ENCODE results near the gene PGP.
"Not testable (repeated sequence)": the region's sequence is repeated elsewhere in the genome, so short reads cannot be mapped to it uniquely, and the experiment has no call there.

The PGP gene

DNA sequence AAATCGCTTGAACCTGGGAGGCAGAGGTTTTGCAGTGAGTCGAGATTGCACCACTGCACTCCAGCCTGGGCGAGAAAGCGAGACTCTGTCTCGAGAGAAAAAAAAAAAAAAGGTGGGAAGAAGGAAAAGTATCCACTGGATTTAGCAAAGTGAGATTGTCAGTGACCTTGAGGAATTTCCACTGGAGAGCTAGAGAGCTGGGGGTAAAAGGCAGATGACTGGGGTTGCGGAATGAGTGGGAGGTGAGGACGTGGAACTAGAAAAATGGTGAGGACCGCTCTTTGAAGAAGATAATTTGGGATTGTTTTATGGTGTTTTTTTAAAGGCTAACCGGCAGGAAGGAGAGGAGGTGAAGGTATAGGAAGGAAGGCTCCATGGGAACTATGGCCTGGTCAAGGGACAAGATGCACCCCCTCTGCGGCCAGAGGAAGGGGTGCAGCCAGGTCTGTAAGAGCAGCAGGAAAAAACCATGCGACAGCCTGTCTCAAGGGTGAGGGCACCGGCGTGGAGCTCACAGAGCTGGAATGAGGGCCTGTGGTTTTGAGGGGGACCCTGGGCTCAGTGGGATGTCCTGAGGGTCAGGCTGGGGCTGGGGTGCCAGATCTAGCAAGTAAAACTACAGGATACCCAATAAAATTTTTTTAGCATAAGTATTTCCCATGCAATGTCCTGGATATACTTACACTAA, 10.1 kb downstream of the PGP start:
- Histone ChIP-seq H3K27ac (ENCODE audit: low read depth, low read length) (peak overlapping the region; percentile 84), H3K9me3 (ENCODE audit: control insufficient read depth in 5 of 5, low read length in 5 of 5) (no peaks in the 10 kb centered on the region), H3K36me3 (ENCODE audit: control insufficient read depth in 5 of 5, insufficient read depth in 5 of 5, low read length in 5 of 5) (peaks cover 0 to 30% (median 24%) of the 10 kb centered on the region in 5 donors), H3K4me3 (ENCODE audit: low read depth in 1 of 5, low read length in 5 of 5) (peak overlapping the region; percentile 48 to 98 (median 91)), H3K4me1 (ENCODE audit: control insufficient read depth in 5 of 5, insufficient read depth in 5 of 5, low read length in 5 of 5) (peaks cover 6 to 22% (median 21%) of the 10 kb centered on the region in 5 donors), H3K9ac (ENCODE audit: low read length in 5 of 5) (peak overlapping the region in 4 of 5 donors; percentile 59 to 95 (median 94)), H3K27me3 (ENCODE audit: control insufficient read depth in 5 of 5, insufficient read depth in 4 of 5, low read length in 5 of 5) (no peaks in the 10 kb centered on the region)

DNA sequence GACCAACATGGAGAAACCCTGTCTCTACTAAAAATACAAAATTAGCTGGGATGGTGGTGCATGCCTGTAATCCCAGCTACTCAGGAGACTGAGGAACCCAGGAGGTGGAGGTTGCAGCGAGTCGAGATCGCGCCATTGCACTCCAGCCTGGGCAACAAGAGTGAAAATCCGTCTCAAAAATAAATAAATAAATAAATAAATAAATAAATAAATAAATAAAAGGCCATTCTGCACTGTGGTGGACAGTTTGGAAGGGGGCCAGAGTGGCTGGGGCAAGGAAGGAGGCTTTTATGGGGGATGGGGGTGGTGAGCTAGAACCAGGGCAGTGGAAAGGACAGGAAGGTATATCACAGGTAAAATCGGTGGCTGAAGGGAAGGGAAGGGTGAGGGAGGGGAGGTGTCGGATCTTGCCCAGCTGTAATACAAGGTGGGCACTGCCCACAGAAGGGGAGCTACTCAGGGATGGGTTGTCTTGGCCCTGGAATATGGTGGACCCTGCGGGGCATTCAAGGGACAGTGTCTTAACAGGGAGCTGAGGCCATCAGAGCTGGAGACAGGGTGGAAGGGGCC, 11.4 kb downstream of the PGP start:
- Histone ChIP-seq H3K4me1 (ENCODE audit: control insufficient read depth in 5 of 5, insufficient read depth in 5 of 5, low read length in 5 of 5) (peaks cover 6 to 22% (median 21%) of the 10 kb centered on the region in 5 donors), H3K36me3 (ENCODE audit: control insufficient read depth in 5 of 5, insufficient read depth in 5 of 5, low read length in 5 of 5) (peaks cover 0 to 16% (median 12%) of the 10 kb centered on the region in 5 donors)
- H3K27ac ChIP-seq (ENCODE audit: low read depth, low read length), result not testable (repeated sequence)

DNA sequence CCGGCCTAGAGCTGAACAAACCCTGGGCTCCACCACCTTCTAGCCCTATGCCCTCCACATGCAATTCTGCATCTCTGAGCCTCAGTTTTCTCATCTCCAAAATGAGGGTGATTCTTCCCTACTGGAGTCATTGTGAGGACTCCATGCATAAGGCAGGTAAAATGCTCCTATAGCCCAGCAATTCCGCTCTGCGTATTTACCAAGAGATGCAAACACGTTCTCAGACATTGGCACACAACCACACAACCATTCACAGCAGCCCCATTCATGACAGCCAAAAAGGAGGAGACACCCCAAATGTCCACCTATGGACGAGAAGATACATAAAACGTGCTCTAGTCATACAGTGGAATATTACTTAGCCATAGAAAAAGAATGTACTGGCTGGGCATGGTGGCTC, 14.3 kb downstream of the PGP start:
- peaks cover 2 to 16% (median 10%) of the 10 kb centered on the region in 5 donors for H3K4me1 ChIP-seq (ENCODE audit: control insufficient read depth in 5 of 5, insufficient read depth in 5 of 5, low read length in 5 of 5)
- H3K4me3 ChIP-seq (ENCODE audit: low read depth in 1 of 5, low read length in 5 of 5), result no peak overlapping the region
- no peak overlapping the region for H3K27ac ChIP-seq (ENCODE audit: low read depth, low read length)
- no peaks in the 10 kb centered on the region for H3K9me3 ChIP-seq (ENCODE audit: control insufficient read depth in 5 of 5, low read length in 5 of 5)
- no peak overlapping the region for H3K9ac ChIP-seq (ENCODE audit: low read length in 5 of 5)
- H3K36me3 ChIP-seq (ENCODE audit: control insufficient read depth in 5 of 5, insufficient read depth in 5 of 5, low read length in 5 of 5), result no peaks in the 10 kb centered on the region
- peaks cover 16 to 27% (median 17%) of the 10 kb centered on the region in 5 donors for H3K27me3 ChIP-seq (ENCODE audit: control insufficient read depth in 5 of 5, insufficient read depth in 4 of 5, low read length in 5 of 5)

More for the DNA sequence above, 11.4 kb downstream of the PGP start:
- not testable (repeated sequence) for H3K4me3 ChIP-seq (ENCODE audit: low read depth in 1 of 5, low read length in 5 of 5); H3K27me3 ChIP-seq (ENCODE audit: control insufficient read depth in 5 of 5, insufficient read depth in 4 of 5, low read length in 5 of 5); H3K9me3 ChIP-seq (ENCODE audit: control insufficient read depth in 5 of 5, low read length in 5 of 5); H3K9ac ChIP-seq (ENCODE audit: low read length in 5 of 5)

DNA sequence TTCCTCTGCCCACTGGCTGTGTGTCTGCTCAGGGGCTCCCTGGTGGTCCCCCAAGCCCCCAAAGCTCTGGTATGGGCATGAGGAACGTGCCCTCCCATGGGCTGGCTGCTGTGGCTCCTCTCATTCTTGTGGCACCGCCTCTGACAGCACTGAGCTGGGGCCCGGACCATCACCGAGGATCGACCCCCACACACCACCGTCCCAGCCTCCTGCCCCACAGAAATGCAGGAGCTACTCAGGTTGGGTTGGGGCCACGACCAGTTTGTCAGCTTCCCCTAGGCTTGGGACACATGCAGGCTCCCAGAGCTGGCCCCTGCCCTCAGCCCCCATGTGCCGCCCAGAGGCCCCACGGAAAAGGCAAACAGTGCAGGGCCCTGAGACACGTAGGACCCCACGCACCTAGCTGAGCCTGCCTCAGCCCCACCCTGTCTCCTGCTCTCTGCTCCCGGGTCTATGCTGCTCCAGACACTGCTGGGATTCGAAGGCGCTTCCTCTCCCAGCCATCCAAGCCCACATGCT, 15.0 kb downstream of the PGP start:
- H3K9me3 ChIP-seq (ENCODE audit: control insufficient read depth in 5 of 5, low read length in 5 of 5), result no peaks in the 10 kb centered on the region
- H3K9ac ChIP-seq (ENCODE audit: low read length in 5 of 5), result no peak overlapping the region
- H3K36me3 ChIP-seq (ENCODE audit: control insufficient read depth in 5 of 5, insufficient read depth in 5 of 5, low read length in 5 of 5), result no peaks in the 10 kb centered on the region
- peaks cover 22 to 33% (median 23%) of the 10 kb centered on the region in 5 donors for H3K27me3 ChIP-seq (ENCODE audit: control insufficient read depth in 5 of 5, insufficient read depth in 4 of 5, low read length in 5 of 5)
- H3K4me1 ChIP-seq (ENCODE audit: control insufficient read depth in 5 of 5, insufficient read depth in 5 of 5, low read length in 5 of 5), result peaks cover under 1 to 13% (median 8%) of the 10 kb centered on the region in 5 donors
- no peak overlapping the region for H3K27ac ChIP-seq (ENCODE audit: low read depth, low read length)
- H3K4me3 ChIP-seq (ENCODE audit: low read depth in 1 of 5, low read length in 5 of 5), result no peak overlapping the region

- no peaks in the 10 kb centered on the region for H3K36me3 ChIP-seq (ENCODE audit: control insufficient read depth in 5 of 5, insufficient read depth in 5 of 5, low read length in 5 of 5)
- peaks cover 25 to 39% (median 29%) of the 10 kb centered on the region in 5 donors for H3K27me3 ChIP-seq (ENCODE audit: control insufficient read depth in 5 of 5, insufficient read depth in 4 of 5, low read length in 5 of 5)
- H3K27ac ChIP-seq (ENCODE audit: low read depth, low read length), result no peak overlapping the region
- no peaks in the 10 kb centered on the region for H3K9me3 ChIP-seq (ENCODE audit: control insufficient read depth in 5 of 5, low read length in 5 of 5)
- no peak overlapping the region for H3K4me3 ChIP-seq (ENCODE audit: low read depth in 1 of 5, low read length in 5 of 5)
- H3K9ac ChIP-seq (ENCODE audit: low read length in 5 of 5), result no peak overlapping the region
- H3K4me1 ChIP-seq (ENCODE audit: control insufficient read depth in 5 of 5, insufficient read depth in 5 of 5, low read length in 5 of 5), result peaks cover 0 to 10% (median 6%) of the 10 kb centered on the region in 5 donors
Measured at GRCh38 chr16:2199095-2199494, 15.5 kb downstream of the PGP start.

DNA sequence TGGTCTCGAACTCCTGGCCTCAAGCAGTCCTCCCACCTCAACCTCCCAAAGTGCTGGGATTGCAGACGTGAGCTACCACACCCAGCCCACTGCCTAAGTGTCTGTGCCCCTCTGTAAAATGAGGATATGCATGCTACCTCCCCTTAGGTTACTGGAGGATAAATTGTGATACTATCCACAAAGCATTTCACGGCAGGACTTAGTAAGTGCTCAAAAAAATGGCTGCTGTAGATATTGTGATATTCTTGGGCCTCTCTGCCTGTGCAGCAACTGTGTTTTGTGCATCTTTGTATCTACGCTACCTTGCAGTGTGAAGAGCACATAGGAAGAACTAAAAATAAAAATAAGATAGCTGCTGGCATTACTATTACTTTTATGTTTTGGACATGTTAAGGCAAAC, 16.4 kb downstream of the PGP start:
- Histone ChIP-seq H3K4me1 (ENCODE audit: control insufficient read depth in 5 of 5, insufficient read depth in 5 of 5, low read length in 5 of 5) (peaks cover 0 to 10% (median 6%) of the 10 kb centered on the region in 5 donors), H3K9ac (ENCODE audit: low read length in 5 of 5) (no peak overlapping the region), H3K36me3 (ENCODE audit: control insufficient read depth in 5 of 5, insufficient read depth in 5 of 5, low read length in 5 of 5) (no peaks in the 10 kb centered on the region), H3K9me3 (ENCODE audit: control insufficient read depth in 5 of 5, low read length in 5 of 5) (no peaks in the 10 kb centered on the region), H3K4me3 (ENCODE audit: low read depth in 1 of 5, low read length in 5 of 5) (no peak overlapping the region), H3K27ac (ENCODE audit: low read depth, low read length) (no peak overlapping the region), H3K27me3 (ENCODE audit: control insufficient read depth in 5 of 5, insufficient read depth in 4 of 5, low read length in 5 of 5) (peaks cover 29 to 46% (median 35%) of the 10 kb centered on the region in 5 donors)

DNA sequence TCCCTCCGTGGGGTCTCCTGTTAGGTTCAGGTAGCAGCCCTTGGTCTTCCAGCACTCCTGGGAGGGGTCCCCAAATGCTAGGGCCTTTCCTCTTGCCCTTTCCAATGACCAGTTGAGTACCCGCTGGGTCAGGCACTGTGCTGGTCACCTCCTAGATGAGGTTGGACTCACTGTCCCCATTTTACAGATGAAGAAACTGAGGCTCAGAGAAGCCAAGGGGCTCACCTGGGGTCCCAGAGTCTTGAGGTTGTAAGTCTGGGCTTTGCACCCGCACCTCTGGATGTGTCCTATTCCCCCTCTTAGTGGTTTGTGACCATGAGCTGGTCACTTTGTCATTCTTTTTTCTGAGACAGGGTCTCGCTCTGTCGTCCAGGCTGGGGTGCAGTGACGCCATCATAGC, 16.9 kb downstream of the PGP start:
- H3K27me3 ChIP-seq (ENCODE audit: control insufficient read depth in 5 of 5, insufficient read depth in 4 of 5, low read length in 5 of 5), result peaks cover 29 to 46% (median 35%) of the 10 kb centered on the region in 5 donors
- no peaks in the 10 kb centered on the region for H3K36me3 ChIP-seq (ENCODE audit: control insufficient read depth in 5 of 5, insufficient read depth in 5 of 5, low read length in 5 of 5)
- H3K27ac ChIP-seq (ENCODE audit: low read depth, low read length), result no peak overlapping the region
- no peak overlapping the region for H3K9ac ChIP-seq (ENCODE audit: low read length in 5 of 5)
- peaks cover 0 to 10% (median 6%) of the 10 kb centered on the region in 5 donors for H3K4me1 ChIP-seq (ENCODE audit: control insufficient read depth in 5 of 5, insufficient read depth in 5 of 5, low read length in 5 of 5)
- H3K4me3 ChIP-seq (ENCODE audit: low read depth in 1 of 5, low read length in 5 of 5), result no peak overlapping the region
- no peaks in the 10 kb centered on the region for H3K9me3 ChIP-seq (ENCODE audit: control insufficient read depth in 5 of 5, low read length in 5 of 5)

- H3K4me3 ChIP-seq (ENCODE audit: low read depth in 1 of 5, low read length in 5 of 5), result no peak overlapping the region
- H3K27me3 ChIP-seq (ENCODE audit: control insufficient read depth in 5 of 5, insufficient read depth in 4 of 5, low read length in 5 of 5), result peaks cover 29 to 46% (median 38%) of the 10 kb centered on the region in 5 donors
- peaks cover 0 to 10% (median 6%) of the 10 kb centered on the region in 5 donors for H3K4me1 ChIP-seq (ENCODE audit: control insufficient read depth in 5 of 5, insufficient read depth in 5 of 5, low read length in 5 of 5)
- H3K27ac ChIP-seq (ENCODE audit: low read depth, low read length), result no peak overlapping the region
- H3K36me3 ChIP-seq (ENCODE audit: control insufficient read depth in 5 of 5, insufficient read depth in 5 of 5, low read length in 5 of 5), result no peaks in the 10 kb centered on the region
- H3K9ac ChIP-seq (ENCODE audit: low read length in 5 of 5), result no peak overlapping the region
- H3K9me3 ChIP-seq (ENCODE audit: control insufficient read depth in 5 of 5, low read length in 5 of 5), result no peaks in the 10 kb centered on the region
Measured at GRCh38 chr16:2196981-2197511, 17.6 kb downstream of the PGP start.

- H3K9me3 ChIP-seq (ENCODE audit: control insufficient read depth in 5 of 5, low read length in 5 of 5), result no peaks in the 10 kb centered on the region
- no peak within 1 kb of the TSS for H3K9ac ChIP-seq (ENCODE audit: low read length in 5 of 5)
- H3K4me1 ChIP-seq (ENCODE audit: control insufficient read depth in 5 of 5, insufficient read depth in 5 of 5, low read length in 5 of 5), result peaks cover 0 to 10% (median 6%) of the 10 kb centered on the region in 5 donors
- peak within 1 kb of the TSS in 2 of 5 donors; percentile 26 to 31 for H3K4me3 ChIP-seq (ENCODE audit: low read depth in 1 of 5, low read length in 5 of 5)
- no peak within 1 kb of the TSS for H3K27ac ChIP-seq (ENCODE audit: low read depth, low read length)
- H3K27me3 ChIP-seq (ENCODE audit: control insufficient read depth in 5 of 5, insufficient read depth in 4 of 5, low read length in 5 of 5), result peaks cover 29 to 46% (median 38%) of the 10 kb centered on the region in 5 donors
- H3K36me3 ChIP-seq (ENCODE audit: control insufficient read depth in 5 of 5, insufficient read depth in 5 of 5, low read length in 5 of 5), result no peaks in the 10 kb centered on the region
Measured at GRCh38 chr16:2196162-2196980, 18.3 kb downstream of the PGP start, which contains the start of gene CASKIN1. CASKIN1 (minus strand) TSS chr16:2196605; CDS start chr16:2196432, 173 bp downstream.
